ENCODE data around the gene SNED1.

SNED1 gene

GRCh38 chr2:240983361-240983995 is 14.9 kb upstream of the SNED1 start:
- no peak overlapping the region for H3K9ac ChIP-seq (ENCODE audit: low read length)
- H3K27ac ChIP-seq (ENCODE audit: low read depth, low read length): no peak overlapping the region
- H3K4me3 ChIP-seq (ENCODE audit: low read depth in 1 of 2, low read length in 2 of 2): no peak overlapping the region
- peaks cover 11% of the 10 kb centered on the region for H3K4me1 ChIP-seq (ENCODE audit: insufficient read depth, low read length)
- peaks cover 0 to 18% of the 10 kb centered on the region in 2 donors for H3K27me3 ChIP-seq (ENCODE audit: control insufficient read depth in 1 of 2, insufficient read depth in 2 of 2, low read length in 2 of 2)
- no peaks in the 10 kb centered on the region for H3K36me3 ChIP-seq (ENCODE audit: insufficient read depth, low read length)
- H3K9me3 ChIP-seq (ENCODE audit: low read length): no peaks in the 10 kb centered on the region

GRCh38 chr2:240983996-240984498 is 14.4 kb upstream of the SNED1 start:
- H3K9ac ChIP-seq (ENCODE audit: low read length): no peak overlapping the region
- no peaks in the 10 kb centered on the region for H3K9me3 ChIP-seq (ENCODE audit: low read length)
- no peak overlapping the region for H3K4me3 ChIP-seq (ENCODE audit: low read depth in 1 of 2, low read length in 2 of 2)
- no peaks in the 10 kb centered on the region for H3K36me3 ChIP-seq (ENCODE audit: insufficient read depth, low read length)
- H3K27me3 ChIP-seq (ENCODE audit: control insufficient read depth in 1 of 2, insufficient read depth in 2 of 2, low read length in 2 of 2): peaks cover 0 to 18% of the 10 kb centered on the region in 2 donors
- no peak overlapping the region for H3K27ac ChIP-seq (ENCODE audit: low read depth, low read length)
- H3K4me1 ChIP-seq (ENCODE audit: insufficient read depth, low read length): peaks cover 11% of the 10 kb centered on the region

- H3K9me3 ChIP-seq (ENCODE audit: low read length): no peaks in the 10 kb centered on the region
- H3K36me3 ChIP-seq (ENCODE audit: insufficient read depth, low read length): no peaks in the 10 kb centered on the region
- no peak overlapping the region for H3K4me3 ChIP-seq (ENCODE audit: low read depth in 1 of 2, low read length in 2 of 2)
- H3K9ac ChIP-seq (ENCODE audit: low read length): no peak overlapping the region
- peaks cover 0 to 18% of the 10 kb centered on the region in 2 donors for H3K27me3 ChIP-seq (ENCODE audit: control insufficient read depth in 1 of 2, insufficient read depth in 2 of 2, low read length in 2 of 2)
- peaks cover 11% of the 10 kb centered on the region for H3K4me1 ChIP-seq (ENCODE audit: insufficient read depth, low read length)
- H3K27ac ChIP-seq (ENCODE audit: low read depth, low read length): no peak overlapping the region
These were observed 12.3 kb upstream of the SNED1 start for GRCh38 chr2:240985881-240986786.

DNA sequence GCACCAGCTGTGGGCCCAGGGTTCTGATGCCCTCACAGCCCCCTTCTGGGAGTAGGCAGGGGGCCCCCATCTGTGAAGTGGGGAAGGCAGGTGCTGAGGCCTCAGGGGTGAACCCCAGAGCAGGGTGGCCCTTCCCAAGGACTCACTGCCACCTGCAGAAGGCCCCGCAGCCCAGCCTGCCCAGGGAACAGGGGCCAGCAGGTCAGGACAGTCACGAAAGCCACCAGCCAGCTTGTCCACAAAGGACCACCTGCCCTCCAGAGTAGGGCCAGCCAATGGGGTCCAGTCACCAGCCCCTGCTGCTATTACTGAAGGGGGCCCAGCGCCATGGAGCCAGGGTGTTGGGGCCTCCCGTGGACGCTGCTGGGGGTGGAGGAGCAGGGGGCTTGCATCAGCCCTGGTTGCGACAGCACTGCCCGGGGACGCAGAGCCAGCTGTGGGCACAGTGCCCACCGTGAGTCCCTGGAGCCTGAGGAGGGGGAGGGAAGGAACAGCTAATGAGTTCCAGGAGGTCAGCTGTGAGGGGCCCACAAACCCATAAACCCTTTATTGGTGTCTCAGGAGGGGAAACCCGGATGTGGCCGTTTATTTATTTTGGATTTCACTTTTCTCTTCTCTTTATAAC is 11.5 kb upstream of the SNED1 start:
- no peak overlapping the region for H3K9ac ChIP-seq (ENCODE audit: low read length)
- no peak overlapping the region for H3K27ac ChIP-seq (ENCODE audit: low read depth, low read length)
- no peaks in the 10 kb centered on the region for H3K36me3 ChIP-seq (ENCODE audit: insufficient read depth, low read length)
- peaks cover 11% of the 10 kb centered on the region for H3K4me1 ChIP-seq (ENCODE audit: insufficient read depth, low read length)
- H3K27me3 ChIP-seq (ENCODE audit: control insufficient read depth in 1 of 2, insufficient read depth in 2 of 2, low read length in 2 of 2): peaks cover 0 to 18% of the 10 kb centered on the region in 2 donors
- H3K4me3 ChIP-seq (ENCODE audit: low read depth in 1 of 2, low read length in 2 of 2): no peak overlapping the region
- H3K9me3 ChIP-seq (ENCODE audit: low read length): no peaks in the 10 kb centered on the region

DNA sequence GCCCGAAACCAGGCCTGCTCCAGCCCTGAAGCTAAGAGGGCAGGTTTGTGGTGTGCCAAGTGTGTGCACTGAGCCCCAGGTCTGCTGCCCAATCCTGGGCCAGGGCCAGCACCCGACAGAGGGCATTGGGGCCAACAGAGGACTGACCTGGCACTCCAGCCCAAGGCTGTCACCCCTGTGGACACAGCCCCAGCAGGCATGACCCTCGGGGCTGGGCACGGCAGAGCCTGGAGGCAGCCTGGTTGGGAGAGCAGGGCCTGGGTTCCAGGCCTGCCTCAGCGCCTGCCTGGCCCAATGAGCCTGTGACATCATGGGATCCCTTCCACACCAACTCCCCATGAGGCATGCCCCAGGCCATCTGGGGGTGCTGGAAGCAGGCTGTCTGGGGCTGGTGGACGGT is 10.8 kb upstream of the SNED1 start:
- Histone ChIP-seq H3K27ac (ENCODE audit: low read depth, low read length) (no peak overlapping the region), H3K36me3 (ENCODE audit: insufficient read depth, low read length) (no peaks in the 10 kb centered on the region), H3K4me3 (ENCODE audit: low read depth in 1 of 2, low read length in 2 of 2) (no peak overlapping the region), H3K9ac (ENCODE audit: low read length) (no peak overlapping the region), H3K4me1 (ENCODE audit: insufficient read depth, low read length) (peaks cover 17% of the 10 kb centered on the region), H3K27me3 (ENCODE audit: control insufficient read depth in 1 of 2, insufficient read depth in 2 of 2, low read length in 2 of 2) (peaks cover 0 to 18% of the 10 kb centered on the region in 2 donors), H3K9me3 (ENCODE audit: low read length) (no peaks in the 10 kb centered on the region)

GRCh38 chr2:240988146-240988545 is 10.3 kb upstream of the SNED1 start:
- Histone ChIP-seq H3K9me3 (ENCODE audit: low read length) (no peaks in the 10 kb centered on the region), H3K27ac (ENCODE audit: low read depth, low read length) (no peak overlapping the region), H3K36me3 (ENCODE audit: insufficient read depth, low read length) (no peaks in the 10 kb centered on the region), H3K9ac (ENCODE audit: low read length) (no peak overlapping the region), H3K4me1 (ENCODE audit: insufficient read depth, low read length) (peaks cover 17% of the 10 kb centered on the region), H3K27me3 (ENCODE audit: control insufficient read depth in 1 of 2, insufficient read depth in 2 of 2, low read length in 2 of 2) (peaks cover 0 to 14% of the 10 kb centered on the region in 2 donors), H3K4me3 (ENCODE audit: low read depth in 1 of 2, low read length in 2 of 2) (no peak overlapping the region)

DNA sequence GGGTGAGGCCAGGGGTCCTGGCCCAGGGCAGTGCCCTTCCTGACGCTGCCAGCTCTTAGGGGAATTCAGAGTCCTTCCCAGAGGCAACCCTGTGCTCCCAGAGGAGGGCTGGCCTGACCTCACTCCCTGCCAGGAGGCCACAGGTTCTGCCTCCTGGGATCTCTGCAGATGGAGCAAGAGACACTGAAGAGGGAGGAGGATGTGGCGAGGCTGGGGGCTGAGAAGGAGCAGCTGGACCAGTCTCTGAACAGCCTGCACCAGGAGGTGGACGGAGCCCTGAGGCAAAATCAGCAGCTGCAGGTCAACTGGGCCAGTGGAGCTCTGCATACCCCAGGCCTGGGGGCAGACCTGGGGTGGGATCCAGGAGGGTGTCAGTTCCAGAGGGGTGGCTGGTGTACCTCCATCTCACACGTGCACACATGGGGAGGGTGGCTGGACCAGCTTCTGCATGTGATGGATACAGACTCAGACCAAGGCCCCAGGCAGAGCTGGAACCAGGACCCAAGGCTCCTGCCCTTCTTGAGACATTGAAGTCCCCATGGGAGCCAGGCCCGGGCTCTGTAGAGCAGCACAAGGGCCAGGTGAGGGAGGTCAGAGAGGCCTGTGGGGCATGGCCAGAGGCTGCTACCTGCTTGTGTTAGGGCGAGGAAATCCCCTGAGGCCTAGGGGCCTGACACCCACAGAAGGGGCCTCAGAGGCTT is 9.7 kb upstream of the SNED1 start:
- no peak overlapping the region for H3K9ac ChIP-seq (ENCODE audit: low read length)
- H3K4me3 ChIP-seq (ENCODE audit: low read depth in 1 of 2, low read length in 2 of 2): no peak overlapping the region
- peaks cover 0 to 10% of the 10 kb centered on the region in 2 donors for H3K27me3 ChIP-seq (ENCODE audit: control insufficient read depth in 1 of 2, insufficient read depth in 2 of 2, low read length in 2 of 2)
- H3K36me3 ChIP-seq (ENCODE audit: insufficient read depth, low read length): no peaks in the 10 kb centered on the region
- no peaks in the 10 kb centered on the region for H3K9me3 ChIP-seq (ENCODE audit: low read length)
- no peak overlapping the region for H3K27ac ChIP-seq (ENCODE audit: low read depth, low read length)
- H3K4me1 ChIP-seq (ENCODE audit: insufficient read depth, low read length): peaks cover 17% of the 10 kb centered on the region

GRCh38 chr2:240989451-240990265 is 8.8 kb upstream of the SNED1 start:
- H3K27me3 ChIP-seq (ENCODE audit: control insufficient read depth in 1 of 2, insufficient read depth in 2 of 2, low read length in 2 of 2): peaks cover 0 to 8% of the 10 kb centered on the region in 2 donors
- H3K4me1 ChIP-seq (ENCODE audit: insufficient read depth, low read length): peaks cover 17% of the 10 kb centered on the region
- H3K27ac ChIP-seq (ENCODE audit: low read depth, low read length): no peak overlapping the region
- no peak overlapping the region for H3K4me3 ChIP-seq (ENCODE audit: low read depth in 1 of 2, low read length in 2 of 2)
- H3K9me3 ChIP-seq (ENCODE audit: low read length): no peaks in the 10 kb centered on the region
- no peak overlapping the region for H3K9ac ChIP-seq (ENCODE audit: low read length)
- no peaks in the 10 kb centered on the region for H3K36me3 ChIP-seq (ENCODE audit: insufficient read depth, low read length)

DNA sequence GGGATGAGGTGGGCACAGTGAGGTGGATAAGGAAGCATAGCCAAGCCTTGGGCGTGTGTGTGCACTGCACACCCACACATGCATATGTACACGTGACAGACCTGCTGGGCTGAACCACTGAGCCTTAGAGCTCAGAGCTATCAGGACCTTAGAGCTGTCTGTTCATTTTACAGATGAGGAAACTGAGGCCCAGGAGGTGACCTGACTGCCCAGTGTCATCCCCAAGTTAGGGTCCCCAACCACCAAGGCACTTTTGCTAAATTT is 8.2 kb upstream of the SNED1 start:
- H3K4me3 ChIP-seq (ENCODE audit: low read depth in 1 of 2, low read length in 2 of 2): no peak overlapping the region
- H3K36me3 ChIP-seq (ENCODE audit: insufficient read depth, low read length): no peaks in the 10 kb centered on the region
- H3K9ac ChIP-seq (ENCODE audit: low read length): no peak overlapping the region
- H3K4me1 ChIP-seq (ENCODE audit: insufficient read depth, low read length): peaks cover 20% of the 10 kb centered on the region
- no peak overlapping the region for H3K27ac ChIP-seq (ENCODE audit: low read depth, low read length)
- H3K9me3 ChIP-seq (ENCODE audit: low read length): no peaks in the 10 kb centered on the region
- peaks cover 0 to 8% of the 10 kb centered on the region in 2 donors for H3K27me3 ChIP-seq (ENCODE audit: control insufficient read depth in 1 of 2, insufficient read depth in 2 of 2, low read length in 2 of 2)

GRCh38 chr2:240990726-240991377 is 7.6 kb upstream of the SNED1 start:
- no peak overlapping the region for H3K27ac ChIP-seq (ENCODE audit: low read depth, low read length)

More at GRCh38 chr2:240990726-240991377, 7.6 kb upstream of the SNED1 start:
- peaks cover 0 to 4% of the 10 kb centered on the region in 2 donors for H3K27me3 ChIP-seq (ENCODE audit: control insufficient read depth in 1 of 2, insufficient read depth in 2 of 2, low read length in 2 of 2)
- H3K36me3 ChIP-seq (ENCODE audit: insufficient read depth, low read length): no peaks in the 10 kb centered on the region
- peaks cover 21% of the 10 kb centered on the region for H3K4me1 ChIP-seq (ENCODE audit: insufficient read depth, low read length)
- no peaks in the 10 kb centered on the region for H3K9me3 ChIP-seq (ENCODE audit: low read length)
- no peak overlapping the region for H3K4me3 ChIP-seq (ENCODE audit: low read depth in 1 of 2, low read length in 2 of 2)
- no peak overlapping the region for H3K9ac ChIP-seq (ENCODE audit: low read length)

Data from muscle layer of colon (tissue), 2 donors.